Measurements from ENCODE around the gene QSOX1. TPM values are rescaled to one million over a fixed set of nuclear protein-coding genes. Genes with fewer than 3 reads are reported as not detected.
A peak's percentile ranks its signal among the peaks of the same experiment; 100 is the strongest.

QSOX1 gene
- total RNA-seq, 1 donor from 2014 or later = 156 TPM

GRCh38 chr1:180232521-180233043 is 77.9 kb downstream of the QSOX1 start:
- Histone ChIP-seq H3K4me2 (ENCODE audit: low read length) (no peak overlapping the region), H3K36me3 (ENCODE audit: insufficient read depth, low read length) (no peaks in the 10 kb centered on the region), H3K4me1 (ENCODE audit: insufficient read depth, low read length) (peaks cover 18% of the 10 kb centered on the region), H3K9ac (ENCODE audit: low read length) (no peak overlapping the region), H4K20me1 (ENCODE audit: insufficient read depth, low read length) (peaks cover 35% of the 10 kb centered on the region), H3K9me3 (ENCODE audit: insufficient read depth, low read depth, low read length) (no peaks in the 10 kb centered on the region), H3K27me3 (ENCODE audit: insufficient read depth, low read length) (peaks cover 90% of the 10 kb centered on the region), H3K79me2 (ENCODE audit: insufficient read depth, low read length) (no peaks in the 10 kb centered on the region), H2AFZ (ENCODE audit: low read depth, low read length) (no peak overlapping the region), H3K27ac (ENCODE audit: low read depth, low read length) (no peak overlapping the region), H3K4me3 (ENCODE audit: insufficient read depth, low read depth, low read length) (no peak overlapping the region)
- DNase-seq (ENCODE audit: low read depth) = no peak
- Mint-ChIP-seq H3K4me3 (ENCODE audit: unreplicated experiment) (no peak overlapping the region), H3K27me3 (ENCODE audit: low read depth, unreplicated experiment) (peaks cover 69% of the 10 kb centered on the region), H3K4me1 (ENCODE audit: low read depth, unreplicated experiment) (peaks cover 4% of the 10 kb centered on the region), H3K36me3 (ENCODE audit: low read depth, unreplicated experiment) (peaks cover 2% of the 10 kb centered on the region), H3K27ac (ENCODE audit: unreplicated experiment) (no peak overlapping the region), H3K9me3 (ENCODE audit: unreplicated experiment) (peaks cover 8% of the 10 kb centered on the region)
- no peak for FAIRE-seq
- no peak for TF ChIP-seq CTCF (IDR thresholded peaks at IDR 0.05; ENCODE audit: insufficient read depth, low read depth, low read length)
- TF ChIP-seq EZH2 (IDR thresholded peaks at IDR 0.05; ENCODE audit: insufficient read depth, low read length) = no peak

- Histone ChIP-seq H3K4me2 (ENCODE audit: low read length) (peak overlapping the region; percentile 14), H3K36me3 (ENCODE audit: insufficient read depth, low read length) (no peaks in the 10 kb centered on the region), H3K79me2 (ENCODE audit: insufficient read depth, low read length) (no peaks in the 10 kb centered on the region), H3K4me1 (ENCODE audit: insufficient read depth, low read length) (peaks cover 18% of the 10 kb centered on the region), H3K27ac (ENCODE audit: low read depth, low read length) (no peak overlapping the region), H3K27me3 (ENCODE audit: insufficient read depth, low read length) (peaks cover 90% of the 10 kb centered on the region), H3K9me3 (ENCODE audit: insufficient read depth, low read depth, low read length) (no peaks in the 10 kb centered on the region), H3K4me3 (ENCODE audit: insufficient read depth, low read depth, low read length) (no peak overlapping the region), H4K20me1 (ENCODE audit: insufficient read depth, low read length) (peaks cover 35% of the 10 kb centered on the region), H2AFZ (ENCODE audit: low read depth, low read length) (no peak overlapping the region), H3K9ac (ENCODE audit: low read length) (no peak overlapping the region)
- Mint-ChIP-seq H3K4me1 (ENCODE audit: low read depth, unreplicated experiment) (peaks cover 4% of the 10 kb centered on the region), H3K36me3 (ENCODE audit: low read depth, unreplicated experiment) (peaks cover 2% of the 10 kb centered on the region), H3K27ac (ENCODE audit: unreplicated experiment) (no peak overlapping the region), H3K9me3 (ENCODE audit: unreplicated experiment) (peaks cover 8% of the 10 kb centered on the region), H3K27me3 (ENCODE audit: low read depth, unreplicated experiment) (peaks cover 69% of the 10 kb centered on the region), H3K4me3 (ENCODE audit: unreplicated experiment) (no peak overlapping the region)
- no peak for DNase-seq (ENCODE audit: low read depth)
- FAIRE-seq = no peak
- no peak for TF ChIP-seq CTCF (IDR thresholded peaks at IDR 0.05; ENCODE audit: insufficient read depth, low read depth, low read length)
- peak; percentile 100 for TF ChIP-seq EZH2 (IDR thresholded peaks at IDR 0.05; ENCODE audit: insufficient read depth, low read length)
These were observed 78.7 kb downstream of the QSOX1 start for GRCh38 chr1:180233191-180234011.

All from astrocyte (in vitro differentiated cells and primary cell).